ENCODE data around the gene AFDN.

The AFDN gene

GRCh38 chr6:167817016-167817415 is 9.7 kb upstream of the AFDN start:
- in situ Hi-C loops (cut with HindIII; ENCODE audit: low sequenced_read_pairs) = no loop called here

- in situ Hi-C loops (cut with HindIII; ENCODE audit: low sequenced_read_pairs) = no loop called here
Measured at GRCh38 chr6:167817729-167818128, 9.0 kb upstream of the AFDN start.

DNA sequence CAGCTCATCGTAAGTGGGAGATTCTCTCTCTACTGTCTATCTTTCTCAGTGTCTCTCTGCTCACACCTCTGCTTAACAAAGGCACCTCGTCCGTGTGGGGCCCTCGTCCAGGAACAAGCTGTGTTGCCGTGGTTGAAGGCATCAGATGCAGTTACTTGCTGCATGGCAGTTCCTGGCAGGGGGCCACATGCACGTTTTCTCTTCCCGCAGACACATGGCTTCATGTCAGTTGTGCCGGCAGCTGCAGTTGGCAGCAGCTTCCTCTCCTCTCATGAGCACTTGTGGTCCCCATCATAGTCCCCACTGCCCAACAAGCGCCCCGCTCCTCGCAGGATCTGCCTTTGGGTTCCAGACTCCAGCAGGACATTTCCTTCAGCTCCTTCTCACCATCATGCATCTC is 7.1 kb upstream of the AFDN start:
- in situ Hi-C loops (cut with HindIII; ENCODE audit: low sequenced_read_pairs) = no loop called here

DNA sequence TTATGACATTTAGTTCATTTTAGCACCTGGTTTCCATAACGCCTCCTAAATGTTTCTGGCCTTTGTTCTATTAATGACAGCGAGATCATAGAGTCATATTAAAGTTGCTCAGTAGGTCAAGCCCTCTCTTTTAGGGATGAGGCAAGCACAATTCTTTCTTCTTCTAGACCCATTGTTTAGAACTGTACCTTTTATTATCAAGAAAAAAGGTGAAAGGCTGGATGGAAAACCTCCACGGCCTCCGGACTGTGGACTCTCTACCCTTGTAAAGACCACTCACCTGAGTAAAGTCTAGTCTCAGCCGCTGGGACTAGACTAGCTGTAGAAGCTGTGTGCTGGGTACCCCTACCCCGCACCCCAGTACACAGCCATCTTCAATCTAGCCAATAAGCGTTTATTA is 6.0 kb upstream of the AFDN start:
- in situ Hi-C loops (cut with HindIII; ENCODE audit: low sequenced_read_pairs) = no loop called here

DNA sequence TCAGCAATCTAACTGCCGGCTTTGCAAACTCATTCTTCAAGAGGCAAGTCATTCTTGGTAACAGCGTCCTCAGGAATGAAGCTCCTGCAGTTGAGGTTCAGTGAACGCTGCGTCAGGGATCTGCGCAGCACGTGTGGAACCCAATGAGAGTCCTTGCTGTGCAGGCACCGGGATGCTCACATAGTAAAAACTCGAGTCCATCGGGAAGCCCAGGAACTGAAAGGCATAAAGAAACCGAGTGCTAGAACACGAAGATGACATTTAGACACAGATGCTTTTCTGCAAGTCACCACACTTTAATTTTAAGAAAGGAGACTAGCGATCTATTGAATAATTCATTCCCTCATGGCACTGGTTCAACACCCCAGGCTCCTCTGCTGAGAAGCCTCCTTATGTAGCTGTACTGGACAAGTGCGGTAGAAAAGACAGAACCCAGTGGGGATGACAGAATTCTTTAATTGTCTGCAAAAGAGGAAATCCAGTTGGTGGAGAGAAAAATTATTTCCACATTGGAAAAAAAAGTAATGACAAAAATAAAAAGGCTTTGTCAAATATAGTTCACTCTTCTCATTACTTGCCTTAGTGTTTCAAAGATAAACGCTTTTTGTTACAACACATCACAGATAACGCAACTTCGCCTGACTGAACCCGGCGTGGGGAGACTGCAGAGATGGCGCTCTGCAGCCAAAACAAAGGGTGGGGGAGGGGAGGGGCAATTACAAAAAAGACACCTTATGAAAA is 1.9 kb upstream of the AFDN start:
- in situ Hi-C loops (cut with HindIII; ENCODE audit: low sequenced_read_pairs) = no loop called here

- in situ Hi-C loops (cut with HindIII; ENCODE audit: low sequenced_read_pairs) = no loop called here
Measured at GRCh38 chr6:167825332-167826229, 1.1 kb upstream of the AFDN start.

DNA sequence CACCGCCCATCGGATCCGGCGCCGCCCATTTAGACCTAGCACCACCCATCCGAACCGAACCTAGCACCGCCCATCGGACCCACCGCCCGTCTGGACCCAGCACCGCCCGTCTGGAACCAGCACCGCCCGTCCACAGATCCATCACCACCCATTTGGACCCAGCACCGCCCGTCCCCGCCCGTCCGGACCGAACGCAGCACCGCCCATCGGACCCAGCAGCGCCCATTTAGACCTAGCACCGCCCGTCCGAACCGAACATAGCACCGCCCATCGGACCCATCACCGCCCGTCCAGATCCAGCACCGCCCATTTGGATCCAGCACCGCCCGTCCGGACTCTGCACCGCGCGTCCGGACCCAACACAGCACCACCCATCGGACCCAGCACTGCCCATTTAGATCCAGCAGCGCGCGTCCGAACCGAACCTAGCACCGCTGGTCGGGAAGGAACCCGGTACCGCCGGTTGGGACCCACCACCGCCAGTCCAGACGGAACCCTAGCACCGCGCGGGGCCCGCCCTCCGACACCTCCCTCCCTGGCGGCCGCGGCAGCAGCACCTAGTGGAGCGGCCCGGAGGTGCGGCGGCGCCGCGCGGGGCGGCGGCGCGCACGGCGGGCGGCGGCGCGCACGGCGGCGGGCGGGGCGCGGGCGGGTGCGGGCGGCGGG is 348 bp upstream of the AFDN start:
- in situ Hi-C loops (cut with HindIII; ENCODE audit: low sequenced_read_pairs) = no loop called here

GRCh38 chr6:167827583-167828324 is 1.0 kb downstream of the AFDN start:
- in situ Hi-C loops (cut with HindIII; ENCODE audit: low sequenced_read_pairs) = no loop called here

GRCh38 chr6:167828325-167828956 is 1.7 kb downstream of the AFDN start:
- in situ Hi-C loops (cut with HindIII; ENCODE audit: low sequenced_read_pairs) = no loop called here

DNA sequence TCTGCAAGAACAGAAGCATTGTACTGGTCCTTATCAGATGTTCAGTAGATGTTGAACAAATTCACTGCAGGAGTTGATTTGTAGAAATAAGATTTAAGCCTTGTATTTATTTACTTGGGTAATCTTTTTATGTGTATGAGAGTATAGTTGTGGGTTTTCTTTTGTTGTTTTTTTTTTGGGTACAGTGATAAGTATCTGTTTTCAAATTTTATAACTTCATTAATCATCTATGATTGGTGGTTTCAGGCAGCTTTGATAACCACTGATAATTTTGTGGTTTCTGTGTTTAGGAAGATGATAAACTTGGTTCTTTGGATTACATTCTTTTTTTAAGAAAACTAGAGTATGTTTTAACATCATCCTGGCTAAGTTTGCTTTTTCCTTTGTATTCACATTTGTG is 2.8 kb downstream of the AFDN start:
- in situ Hi-C loops (cut with HindIII; ENCODE audit: low sequenced_read_pairs) = no loop called here

DNA sequence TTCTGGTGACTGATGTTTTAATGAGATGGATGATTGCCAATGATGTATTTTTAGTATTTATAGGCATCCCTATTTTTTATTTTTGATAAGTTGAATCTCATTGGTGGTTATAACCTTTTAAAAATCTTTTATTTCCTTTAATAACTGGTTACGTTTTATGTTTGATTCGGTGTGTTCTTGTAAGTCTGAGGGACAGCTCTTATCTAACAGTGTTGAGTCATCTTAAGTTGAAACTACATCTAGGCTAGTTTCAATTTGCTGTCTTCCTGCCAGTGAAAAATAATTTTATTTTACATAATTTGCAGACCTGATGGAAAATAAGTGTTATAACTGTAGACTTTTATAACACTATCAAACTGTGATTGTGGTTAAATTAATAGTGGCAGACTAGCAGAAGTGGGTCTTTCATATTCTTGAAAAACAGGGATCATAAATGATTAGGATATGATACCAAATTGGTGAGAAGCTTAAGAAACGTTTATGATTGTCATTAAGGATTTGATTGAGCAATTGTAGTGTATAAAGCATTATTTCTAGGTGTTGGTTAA is 4.6 kb downstream of the AFDN start:
- in situ Hi-C loops (cut with HindIII; ENCODE audit: low sequenced_read_pairs) = no loop called here

GRCh38 chr6:167832497-167833395 is 6.0 kb downstream of the AFDN start:
- in situ Hi-C loops (cut with HindIII; ENCODE audit: low sequenced_read_pairs) = no loop called here

DNA sequence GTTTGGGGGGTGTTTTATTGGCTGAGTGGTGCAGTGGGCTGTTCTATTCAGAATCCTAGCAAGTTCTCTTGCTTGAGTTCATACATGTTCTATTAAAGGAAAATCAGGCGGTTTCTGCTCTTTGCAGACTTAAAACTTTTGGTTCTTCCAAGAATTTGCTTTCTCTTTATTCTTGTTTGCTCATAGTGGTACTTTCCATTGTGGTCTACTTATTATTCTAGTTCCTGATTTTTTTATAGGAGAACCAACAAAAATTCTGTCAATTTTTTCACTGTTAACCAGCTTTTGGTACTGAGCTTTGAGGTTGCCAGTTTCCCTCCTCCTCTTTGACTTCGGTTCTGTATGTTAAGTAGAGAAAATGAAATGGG is 6.7 kb downstream of the AFDN start:
- in situ Hi-C loops (cut with HindIII; ENCODE audit: low sequenced_read_pairs) = no loop called here

DNA sequence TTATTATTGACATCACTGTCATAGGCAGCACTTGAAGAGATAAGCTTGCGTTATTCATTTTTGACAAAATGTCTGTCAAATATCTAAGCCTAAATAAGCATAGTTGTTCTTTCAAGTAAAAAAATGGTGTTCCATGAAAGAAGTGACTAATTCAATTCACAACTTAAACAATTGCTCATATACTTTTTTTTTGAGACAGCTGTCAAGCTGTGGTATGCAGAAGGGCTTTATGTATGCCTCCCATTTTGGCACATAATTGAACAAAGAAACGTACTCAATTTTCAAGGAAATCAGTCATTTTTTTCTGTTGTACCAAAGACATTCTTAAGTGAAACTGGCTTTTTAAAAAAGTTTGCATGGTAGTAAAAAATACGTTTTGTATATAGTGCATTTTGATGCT is 8.5 kb downstream of the AFDN start:
- in situ Hi-C loops (cut with HindIII; ENCODE audit: low sequenced_read_pairs) = no loop called here

DNA sequence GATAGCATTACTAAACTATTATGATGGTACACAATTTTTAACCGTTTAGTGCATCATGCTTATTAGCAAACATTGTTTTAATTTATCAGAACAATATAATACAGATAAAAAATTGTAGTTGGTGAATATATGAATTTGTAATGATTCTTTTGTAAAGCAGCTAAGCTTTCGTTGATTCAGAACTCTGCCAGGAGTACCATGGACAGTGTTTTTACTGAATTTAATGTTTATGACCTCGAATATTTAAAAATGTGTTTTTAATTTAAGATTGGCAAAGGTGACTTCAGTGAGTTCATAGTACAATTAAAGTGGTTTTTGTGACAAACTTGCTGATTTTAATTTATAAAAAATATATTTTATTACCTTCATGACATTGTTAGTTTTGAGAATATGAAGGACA is 10.0 kb downstream of the AFDN start:
- in situ Hi-C loops (cut with HindIII; ENCODE audit: low sequenced_read_pairs) = no loop called here

DNA sequence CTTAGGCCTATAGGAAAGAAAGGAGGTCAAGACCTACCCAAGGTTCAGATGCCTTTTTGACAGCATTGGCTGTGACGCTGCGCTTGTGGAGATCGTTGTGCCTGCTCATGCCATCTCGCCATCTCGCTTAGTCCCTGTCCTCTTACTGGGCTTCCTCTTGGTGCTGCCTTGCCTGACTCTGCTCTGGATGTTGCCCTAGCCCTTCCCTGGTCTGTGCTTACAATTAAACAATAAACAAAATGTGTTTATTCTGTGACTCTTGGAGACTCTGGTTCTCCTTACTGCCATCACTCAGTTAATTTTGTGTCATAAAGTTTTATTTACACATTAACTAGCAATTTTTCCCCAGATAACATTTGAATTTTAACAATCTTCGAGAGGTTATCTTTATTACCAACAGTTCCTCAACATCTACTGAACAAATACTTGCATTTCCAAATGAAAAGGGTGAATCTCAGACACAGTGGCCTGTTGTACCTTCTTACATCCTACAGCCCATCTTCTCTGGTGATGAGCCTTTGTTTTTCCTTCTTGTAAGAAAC is 11.6 kb downstream of the AFDN start:
- in situ Hi-C loops (cut with HindIII; ENCODE audit: low sequenced_read_pairs) = no loop called here

DNA sequence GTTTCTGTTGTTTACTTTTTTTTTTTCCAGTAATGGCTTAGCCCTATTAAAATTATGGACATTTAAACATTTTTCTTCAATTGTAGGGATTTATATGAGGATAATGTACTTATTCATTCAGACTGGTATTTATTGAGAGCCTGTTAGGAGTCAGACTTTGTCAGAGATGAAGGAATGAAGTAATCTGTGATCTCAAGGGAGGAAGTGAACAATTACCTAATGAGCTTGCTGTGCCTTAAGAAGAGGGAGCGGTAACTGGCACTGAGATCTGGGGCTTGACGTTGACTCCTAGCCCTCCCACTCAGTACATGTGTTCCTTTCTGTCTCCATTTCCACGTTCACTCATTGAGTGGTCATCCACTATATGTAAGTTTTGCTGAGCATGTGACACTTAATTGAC is 12.6 kb downstream of the AFDN start:
- in situ Hi-C loops (cut with HindIII; ENCODE audit: low sequenced_read_pairs) = no loop called here

GRCh38 chr6:167839755-167840154 is 13.0 kb downstream of the AFDN start:
- in situ Hi-C loops (cut with HindIII; ENCODE audit: low sequenced_read_pairs) = no loop called here

GRCh38 chr6:167840160-167840525 is 13.4 kb downstream of the AFDN start:
- in situ Hi-C loops (cut with HindIII; ENCODE audit: low sequenced_read_pairs) = no loop called here

All from DLD1 (cell line).